ENCODE measurements around the gene CFAP73. TPM values are rescaled to one million over a fixed set of nuclear protein-coding genes. Genes with fewer than 3 reads are reported as not detected.
"Not testable (repeated sequence)": the region's sequence is repeated elsewhere in the genome, so short reads cannot be mapped to it uniquely, and the experiment has no call there.

CFAP73 gene
- total RNA-seq, 2 experiments from 2014 or later, result 0.57 to 1.3 TPM

- no peaks in the 10 kb centered on the region for H3K36me3 Mint-ChIP-seq (ENCODE audit: low read depth)
- CTCF ChIA-PET, result interaction anchor here (0.7 kb wide), 1 partner anchor 156 kb away, joined by 5 read pairs; the partner anchor contains the start of gene PLBD2
- intact Hi-C loops (cut with micrococcal nuclease), result no loop called here
- peaks cover 5% of the 10 kb centered on the region for H3K4me1 Mint-ChIP-seq (ENCODE audit: low read depth)
- no peak for DNase-seq
- no peak overlapping the region for H3K4me3 Mint-ChIP-seq
- no peaks in the 10 kb centered on the region for H3K9me3 Mint-ChIP-seq
- no peak overlapping the region for H3K27ac Mint-ChIP-seq
- no peaks in the 10 kb centered on the region for H3K27me3 Mint-ChIP-seq (ENCODE audit: low read depth)
Observed at GRCh38 chr12:113202300-113203075, 53.0 kb downstream of the CFAP73 start.

DNA sequence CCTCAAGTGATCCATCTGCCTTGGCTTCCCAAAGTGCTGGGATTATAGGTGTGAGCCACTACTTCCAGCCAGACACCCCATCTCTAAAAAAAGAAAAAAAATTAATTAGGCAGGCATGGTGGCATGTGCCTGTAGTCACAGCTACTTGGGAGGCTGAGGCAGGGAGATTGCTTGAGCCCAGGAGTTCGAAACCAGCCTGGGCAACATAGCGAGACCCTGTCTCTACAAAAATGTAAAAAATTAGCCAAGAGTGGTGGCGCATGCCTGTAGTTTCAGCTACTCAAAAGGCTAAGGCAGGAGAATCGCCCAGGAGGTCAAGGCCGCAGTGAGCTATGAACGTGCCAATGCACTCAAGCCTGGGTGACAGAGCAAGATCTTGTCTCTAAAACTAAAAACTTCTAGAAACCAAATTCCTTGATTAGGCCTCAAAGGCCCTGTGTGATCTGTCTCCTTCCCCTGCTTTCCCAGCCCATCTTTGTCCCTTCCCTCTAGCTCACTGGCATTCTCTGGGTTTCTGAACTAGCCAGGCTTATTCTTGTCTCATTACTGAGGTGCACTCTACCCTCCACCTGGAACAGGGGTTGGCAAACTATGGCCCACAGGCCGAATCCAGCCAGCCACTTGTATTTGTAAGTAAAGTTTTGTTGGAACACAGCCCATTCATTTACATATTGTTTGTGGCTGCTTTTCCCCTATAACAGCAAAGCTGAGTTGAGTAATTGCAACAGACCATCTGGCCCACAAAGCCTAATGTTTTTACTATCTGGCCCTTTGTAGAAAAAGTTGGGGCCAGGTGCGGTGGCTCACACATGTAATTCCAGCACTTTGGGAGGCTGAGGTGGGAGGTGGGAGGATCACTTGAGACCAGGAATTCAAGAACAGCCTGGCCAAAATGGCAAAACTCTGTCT is 54.6 kb downstream of the CFAP73 start:
- Mint-ChIP-seq H3K4me1 (ENCODE audit: low read depth) (peaks cover 21% of the 10 kb centered on the region), H3K27ac (no peak overlapping the region), H3K4me3 (no peak overlapping the region), H3K36me3 (ENCODE audit: low read depth) (peaks cover 2% of the 10 kb centered on the region), H3K27me3 (ENCODE audit: low read depth) (no peaks in the 10 kb centered on the region), H3K9me3 (no peaks in the 10 kb centered on the region)
- DNase-seq, result no peak
- intact Hi-C loops (cut with micrococcal nuclease), result no loop called here
- CTCF ChIA-PET, result interaction anchor here (0.6 to 0.8 kb wide), 2 partner anchors 14 to 56 kb away, joined by 3 read pairs; no protein-coding TSS in a partner anchor

DNA sequence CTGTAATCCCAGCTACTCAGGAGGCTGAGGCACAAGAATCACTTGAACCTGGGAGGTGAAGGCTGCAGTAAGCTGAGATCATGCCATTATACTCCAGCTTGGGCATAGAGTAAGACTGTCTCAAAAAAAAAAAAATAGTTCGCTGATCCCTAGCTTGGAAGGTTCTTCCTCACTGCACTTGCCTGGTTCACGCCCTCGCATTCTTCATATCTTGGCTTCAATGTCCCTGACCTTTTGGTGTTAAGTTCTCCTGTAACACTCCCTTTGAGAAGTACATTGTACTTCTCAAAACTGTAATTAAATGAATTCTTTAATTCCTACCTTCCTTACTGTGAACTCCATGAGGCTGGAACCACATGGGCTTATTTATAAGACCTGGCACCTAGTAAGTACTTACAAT is 55.3 kb downstream of the CFAP73 start:
- H3K9me3 Mint-ChIP-seq, result no peaks in the 10 kb centered on the region
- CTCF ChIA-PET, result interaction anchor here (0.7 to 0.8 kb wide), 2 partner anchors 15 to 33 kb away, joined by 3 read pairs; no protein-coding TSS in a partner anchor
- H3K36me3 Mint-ChIP-seq (ENCODE audit: low read depth), result peaks cover 2% of the 10 kb centered on the region
- intact Hi-C loops (cut with micrococcal nuclease), result no loop called here
- peaks cover 26% of the 10 kb centered on the region for H3K4me1 Mint-ChIP-seq (ENCODE audit: low read depth)
- H3K27ac Mint-ChIP-seq, result no peak overlapping the region
- DNase-seq, result no peak
- H3K4me3 Mint-ChIP-seq, result no peak overlapping the region
- H3K27me3 Mint-ChIP-seq (ENCODE audit: low read depth), result no peaks in the 10 kb centered on the region

GRCh38 chr12:113206802-113207201 is 57.3 kb downstream of the CFAP73 start:
- intact Hi-C loops (cut with micrococcal nuclease); H3K9me3 Mint-ChIP-seq; H3K36me3 Mint-ChIP-seq (ENCODE audit: low read depth); H3K4me3 Mint-ChIP-seq; H3K27me3 Mint-ChIP-seq (ENCODE audit: low read depth); H3K27ac Mint-ChIP-seq; DNase-seq: not testable (repeated sequence)
- peaks cover 41% of the 10 kb centered on the region for H3K4me1 Mint-ChIP-seq (ENCODE audit: low read depth)
- CTCF ChIA-PET, result interaction anchor here (1.0 kb wide), 1 partner anchor 106 kb away, joined by 3 read pairs; no protein-coding TSS in a partner anchor

DNA sequence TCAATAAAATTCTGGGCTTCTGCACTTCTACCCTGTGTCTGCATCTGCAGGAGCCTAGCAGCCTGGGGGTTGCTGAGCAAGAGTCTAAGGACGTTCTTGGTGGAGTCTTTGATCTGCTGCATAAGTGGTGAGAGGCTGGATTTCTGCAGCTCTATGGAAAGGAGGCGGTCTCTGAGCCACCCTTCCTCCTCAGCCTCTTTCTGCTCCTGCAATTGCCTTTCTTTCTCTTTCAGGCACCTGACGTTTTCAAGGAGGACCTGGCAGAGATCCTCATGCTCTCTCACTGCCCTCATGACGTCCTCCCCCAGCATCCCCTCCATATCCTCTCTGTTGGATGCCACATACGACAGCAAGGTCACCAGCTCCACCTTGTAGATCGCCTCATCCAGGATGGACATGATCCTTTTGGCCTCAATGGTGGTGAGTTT is 58.1 kb downstream of the CFAP73 start:
- no peaks in the 10 kb centered on the region for H3K9me3 Mint-ChIP-seq
- peaks cover 41% of the 10 kb centered on the region for H3K4me1 Mint-ChIP-seq (ENCODE audit: low read depth)
- DNase-seq, result peak; percentile 40
- H3K36me3 Mint-ChIP-seq (ENCODE audit: low read depth), result peaks cover 2% of the 10 kb centered on the region
- no peak overlapping the region for H3K4me3 Mint-ChIP-seq
- intact Hi-C loops (cut with micrococcal nuclease), result loop anchor here (1.0 to 2.0 kb wide), 5 partner anchors 14 to 755 kb away; partner anchors contain the start of gene TPCN1
- H3K27me3 Mint-ChIP-seq (ENCODE audit: low read depth), result no peaks in the 10 kb centered on the region
- CTCF ChIA-PET, result interaction anchor here (0.6 to 1.0 kb wide), 6 partner anchors 10 to 158 kb away, joined by 3 to 4 read pairs (median 4); partner anchors contain the start of genes DDX54 and RITA1
- peak overlapping the region; percentile 95 for H3K27ac Mint-ChIP-seq

- Mint-ChIP-seq H3K4me3 (peak overlapping the region; percentile 34), H3K27me3 (ENCODE audit: low read depth) (no peaks in the 10 kb centered on the region), H3K27ac (peak overlapping the region; percentile 95), H3K36me3 (ENCODE audit: low read depth) (peaks cover 2% of the 10 kb centered on the region), H3K9me3 (no peaks in the 10 kb centered on the region), H3K4me1 (ENCODE audit: low read depth) (peaks cover 41% of the 10 kb centered on the region)
- CTCF ChIA-PET, result interaction anchor here (0.6 to 1.7 kb wide), 9 partner anchors 11 to 105 kb away, joined by 3 to 5 read pairs (median 4); partner anchors contain the start of genes DDX54, RITA1 and TPCN1
- peak; percentile 89 for DNase-seq
- intact Hi-C loops (cut with micrococcal nuclease), result loop anchor here (1.0 to 2.0 kb wide), 5 partner anchors 13 to 754 kb away; partner anchors contain the start of gene TPCN1
Observed at GRCh38 chr12:113208041-113208934, 58.8 kb downstream of the CFAP73 start.

Small RNA genes lying within 50 kb of the gene (microRNA-seq; reads per million reads assigned to microRNA genes)
- 3.3 reads per million for gene MIR7106 (ENCODE audit: borderline microRNAs expressed, borderline replicate concordance)

Other genes with a start within 250 kb of the CFAP73 start
- 10 to 100 TPM; 41.6 to 41.7 TPM for gene OAS1, start 242.8 kb upstream of the CFAP73 start, total RNA-seq
- gene OAS3, start 211.2 kb upstream of the CFAP73 start, total RNA-seq, result 10 to 100 TPM; 26.1 to 28.0 TPM
- 100 to 1,000 TPM; 191 to 196 TPM for gene OAS2, start 171.2 kb upstream of the CFAP73 start, total RNA-seq
- 10 to 100 TPM in 1 of 2 experiments, 1 to 10 TPM in 1; 8.3 to 10.7 TPM for gene DTX1, start 93.0 kb upstream of the CFAP73 start, total RNA-seq
- gene RASAL1, start 14.0 kb upstream of the CFAP73 start, total RNA-seq, result 1 to 10 TPM; 2.6 to 3.2 TPM
- gene DDX54, start 35.8 kb downstream of the CFAP73 start, total RNA-seq, result 100 to 1,000 TPM; 114 to 116 TPM
- 10 to 100 TPM; 14.0 to 16.1 TPM for gene RITA1, start 36.0 kb downstream of the CFAP73 start, total RNA-seq
- 10 to 100 TPM; 47.3 to 49.2 TPM for gene TPCN1, start 71.7 kb downstream of the CFAP73 start, total RNA-seq
- gene SLC8B1, start 185.4 kb downstream of the CFAP73 start, total RNA-seq, result 10 to 100 TPM; 20.2 to 20.4 TPM
- 10 to 100 TPM; 13.9 to 14.1 TPM for gene PLBD2, start 208.9 kb downstream of the CFAP73 start, total RNA-seq